VCaP (cell line): ENCODE results near the gene TMEM266.

ENCODE experiments used
- H3K27ac ChIP-seq: fragments of 450-650 bp; 2 replicates; pipeline ENCODE4 v1.5.1; 2017
- CTCF ChIP-seq: fragments of 450-650 bp; conservative IDR thresholded peaks from 2 replicates; pipeline ENCODE4 v1.5.1; 2017; ENCODE audit warnings: mild to moderate bottlenecking, moderate library complexity

The TMEM266 gene

GRCh38 chr15:76099388-76099787, 39.6 kb downstream of the TMEM266 start:
- TF ChIP-seq CTCF: no peak
- H3K27ac ChIP-seq: no peak overlapping the region

GRCh38 chr15:76100361-76100760, 40.6 kb downstream of the TMEM266 start:
- no peak for TF ChIP-seq CTCF
- H3K27ac ChIP-seq: no peak overlapping the region

- no peak for TF ChIP-seq CTCF
- no peak overlapping the region for H3K27ac ChIP-seq
Observed at GRCh38 chr15:76101655-76102054, 41.9 kb downstream of the TMEM266 start.

- TF ChIP-seq CTCF: no peak
- peak overlapping the region; percentile 20; the same call in 1 of the 2 replicates for H3K27ac ChIP-seq
Observed at GRCh38 chr15:76105391-76105790, 45.6 kb downstream of the TMEM266 start.

GRCh38 chr15:76105911-76106310, 46.1 kb downstream of the TMEM266 start:
- TF ChIP-seq CTCF: no peak

GRCh38 chr15:76107169-76107568, 47.4 kb downstream of the TMEM266 start:
- TF ChIP-seq CTCF: no peak
- no peak overlapping the region for H3K27ac ChIP-seq

More at GRCh38 chr15:76105911-76106310, 46.1 kb downstream of the TMEM266 start:
- peak overlapping the region; percentile 20; the same call in 1 of the 2 replicates for H3K27ac ChIP-seq

- TF ChIP-seq CTCF: no peak
- no peak overlapping the region for H3K27ac ChIP-seq
Observed at GRCh38 chr15:76108021-76108723, 48.4 kb downstream of the TMEM266 start.
